Measurements from ENCODE around the gene AVEN.

AVEN gene

GRCh38 chr15:34038023-34038870 is 757 bp downstream of the AVEN start:
- no peak for TF ChIP-seq CTCF (IDR thresholded peaks at IDR 0.05)

GRCh38 chr15:34031987-34032760 is 6.8 kb downstream of the AVEN start:
- no peak for TF ChIP-seq CTCF (IDR thresholded peaks at IDR 0.05)

GRCh38 chr15:34027606-34028005 is 11.4 kb downstream of the AVEN start:
- TF ChIP-seq CTCF (IDR thresholded peaks at IDR 0.05), result no peak

GRCh38 chr15:34025252-34025651 is 13.8 kb downstream of the AVEN start:
- TF ChIP-seq CTCF (IDR thresholded peaks at IDR 0.05), result no peak

GRCh38 chr15:34023907-34024306 is 15.1 kb downstream of the AVEN start:
- no peak for TF ChIP-seq CTCF (IDR thresholded peaks at IDR 0.05)

GRCh38 chr15:34019369-34019990 is 19.5 kb downstream of the AVEN start:
- no peak for TF ChIP-seq CTCF (IDR thresholded peaks at IDR 0.05)

- TF ChIP-seq CTCF (IDR thresholded peaks at IDR 0.05), result no peak
These were observed 20.9 kb downstream of the AVEN start for GRCh38 chr15:34018021-34018645.
